Stomach (tissue), 9 donors: Measurements from ENCODE around the gene PDHX. TPM values are rescaled to one million over a fixed set of nuclear protein-coding genes. Genes with fewer than 3 reads are reported as not detected.
A peak's percentile ranks its signal among the peaks of the same experiment; 100 is the strongest.

ENCODE experiments used
- DNase-seq, 2 donors: peaks; one replicate each; pipeline versions ENCODE4 v3.0.0 to v3.0.0-alpha.2; 2013 to 2019
- H3K27ac ChIP-seq, 5 donors: fragments of 200-600 bp in 4 of 5; sonication (generic) in 4 of 5; one replicate each; pipeline ENCODE4 v1.5.1; 2013 to 2019; ENCODE audit warnings: mild to moderate bottlenecking in 1 of 5, moderate library complexity in 1 of 5
- H3K27me3 ChIP-seq, 3 donors: fragments of 200-600 bp; sonication (generic); one replicate each; pipeline ENCODE4 v1.5.1; 2017 to 2019; ENCODE audit warnings: mixed run types in 1 of 3
- H3K36me3 ChIP-seq, 4 donors: fragments of 200-600 bp; sonication (generic); 1 replicate in 3 of 4; 2 replicates in 1 of 4; pipeline ENCODE4 v1.5.1; 2016 to 2019
- H3K4me1 ChIP-seq, 4 donors: fragments of 200-600 bp; sonication (generic); one replicate each; pipeline ENCODE4 v1.5.1; 2016 to 2019
- H3K4me3 ChIP-seq, 4 donors: fragments of 200-600 bp; sonication (generic) in 3 of 4; one replicate each; pipeline ENCODE4 v1.5.1; 2016 to 2019; ENCODE audit warnings: mild to moderate bottlenecking in 1 of 4
- H3K9me3 ChIP-seq, 4 donors: fragments of 200-600 bp; sonication (generic); one replicate each; pipeline ENCODE4 v1.5.1; 2016 to 2019
- EP300 ChIP-seq: sonication (generic); formaldehyde crosslinking; IDR thresholded peaks from one replicate; pipeline ENCODE4 v1.6.1; 2017; ENCODE audit warnings: antibody characterized with exemption
- POLR2A ChIP-seq, 4 donors: fragments of 450-650 bp; IDR thresholded peaks; one replicate each; pipeline ENCODE4 v1.6.1; 2016; ENCODE audit warnings: antibody characterized with exemption in 4 of 4, control low read depth in 2 of 4, mild to moderate bottlenecking in 1 of 4, moderate library complexity in 1 of 4
- POLR2AphosphoS5 ChIP-seq, 3 donors: sonication (generic); formaldehyde crosslinking; IDR thresholded peaks; one replicate each; pipeline ENCODE4 v1.6.1; 2016; ENCODE audit warnings: antibody characterized with exemption in 3 of 3
- WGBS, 5 donors: extraction: QIAGEN DNeasy Blood & Tissue Kit in 3 of 5; methylation state at CpG; one replicate each; pipeline versions ENCODE4 v1.1.5 to v1.1.7; 2013 to 2018; 5-methylcytosine and 5-hydroxymethylcytosine counted together
- intact Hi-C: fragments of 100-400 bp; cut with DNase I; formaldehyde crosslinking; loops from one replicate; pipeline ENCODE4 v1.15.1; 2023; ENCODE audit warnings: low total_unique reads
- polyA plus RNA-seq, 3 donors: library from polyadenylated mRNA; stranded (reverse); fragments of 200-250 nt; gene quantifications; one replicate each; pipeline ENCODE4 v1.2.3, GENCODE V29; 2013
- total RNA-seq, 5 donors: library from RNA; depleted of rRNA; stranded (reverse); fragments of >200 nt; gene quantifications; one replicate each; pipeline versions ENCODE4 v1.1.0 to v1.2.3, GENCODE V29; 2014 to 2016
- TF ChIP-seq, protein P1 (sequence below), 7 experiments: fragments of 450-650 bp in 4 of 7; fragments of 200-600 bp in 3 of 7; sonication (generic) in 3 of 7; IDR thresholded peaks; one replicate each; pipeline ENCODE4 v1.5.1; 2016 to 2019; ENCODE audit warnings: antibody characterized with exemption in 7 of 7, control low read depth in 2 of 7, mild to moderate bottlenecking in 1 of 7
- donor health status: healthy with polysubstance abuse.
- donor health status: Bipolar disorder and iron deficiency.
- donor health status: healthy.

Gene PDHX
- total and polyA plus RNA-seq, 8 donors, result 4.1 to 45.9 (median 23.3) TPM

DNA sequence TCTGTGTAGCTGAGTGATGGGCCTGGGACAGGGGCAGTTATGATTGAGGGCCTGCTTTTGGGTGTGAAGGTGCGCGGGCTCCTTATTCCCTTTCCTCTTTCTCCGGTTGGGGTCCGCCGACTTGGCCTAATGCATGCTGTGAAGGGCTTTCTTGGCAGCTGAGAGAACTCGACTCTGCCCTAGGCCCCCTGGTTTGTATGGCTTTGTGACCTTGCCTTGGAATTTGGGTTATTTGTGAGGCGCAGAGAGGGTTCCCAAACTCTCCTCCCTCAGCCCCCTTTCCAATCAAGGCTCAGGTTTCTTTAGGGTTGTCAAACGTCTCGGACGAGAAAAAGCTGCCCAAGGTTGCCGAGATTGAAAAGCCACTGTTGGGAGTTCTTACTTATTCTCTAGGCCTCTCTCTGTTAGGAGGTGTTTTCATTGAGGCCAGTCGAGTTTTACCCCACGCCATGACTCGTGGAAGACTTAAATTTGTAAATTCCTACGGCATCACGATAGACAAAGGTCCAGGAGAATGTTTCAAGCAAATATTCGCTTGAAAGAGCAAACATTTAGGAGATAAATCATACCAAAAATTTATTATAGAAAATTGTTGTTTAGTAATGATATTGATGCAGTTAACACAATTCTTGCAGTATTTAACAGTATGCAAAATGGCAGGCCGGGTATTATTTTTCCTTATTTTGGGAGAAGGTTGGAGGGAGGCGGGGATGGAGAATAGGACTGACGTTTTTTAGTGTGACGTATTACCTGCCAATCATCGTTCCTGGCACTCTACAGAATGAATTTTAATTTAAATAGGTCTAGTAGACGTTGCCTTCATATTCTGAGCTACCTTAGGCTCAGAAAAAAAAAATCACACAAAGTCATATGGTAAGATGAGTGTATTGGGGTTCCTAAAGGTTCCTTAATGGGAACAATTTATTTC, 689 bp downstream of the PDHX start:
- WGBS, 5 donors, result 7 to 18% (median 12%) methylated on average over 23 of the region's 23 CpGs
- TF ChIP-seq, protein P1, sequence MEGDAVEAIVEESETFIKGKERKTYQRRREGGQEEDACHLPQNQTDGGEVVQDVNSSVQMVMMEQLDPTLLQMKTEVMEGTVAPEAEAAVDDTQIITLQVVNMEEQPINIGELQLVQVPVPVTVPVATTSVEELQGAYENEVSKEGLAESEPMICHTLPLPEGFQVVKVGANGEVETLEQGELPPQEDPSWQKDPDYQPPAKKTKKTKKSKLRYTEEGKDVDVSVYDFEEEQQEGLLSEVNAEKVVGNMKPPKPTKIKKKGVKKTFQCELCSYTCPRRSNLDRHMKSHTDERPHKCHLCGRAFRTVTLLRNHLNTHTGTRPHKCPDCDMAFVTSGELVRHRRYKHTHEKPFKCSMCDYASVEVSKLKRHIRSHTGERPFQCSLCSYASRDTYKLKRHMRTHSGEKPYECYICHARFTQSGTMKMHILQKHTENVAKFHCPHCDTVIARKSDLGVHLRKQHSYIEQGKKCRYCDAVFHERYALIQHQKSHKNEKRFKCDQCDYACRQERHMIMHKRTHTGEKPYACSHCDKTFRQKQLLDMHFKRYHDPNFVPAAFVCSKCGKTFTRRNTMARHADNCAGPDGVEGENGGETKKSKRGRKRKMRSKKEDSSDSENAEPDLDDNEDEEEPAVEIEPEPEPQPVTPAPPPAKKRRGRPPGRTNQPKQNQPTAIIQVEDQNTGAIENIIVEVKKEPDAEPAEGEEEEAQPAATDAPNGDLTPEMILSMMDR (IDR thresholded peaks at IDR 0.05), result no peak
- no peak for TF ChIP-seq POLR2AphosphoS5 (IDR thresholded peaks at IDR 0.05)
- TF ChIP-seq POLR2A (IDR thresholded peaks at IDR 0.05), result no peak
- no peak for TF ChIP-seq EP300
- Histone ChIP-seq H3K4me3 (peak overlapping the region; percentile 80 to 86 (median 82)), H3K9me3 (no peaks in the 10 kb centered on the region), H3K27me3 (no peaks in the 10 kb centered on the region), H3K27ac (peak overlapping the region; percentile 92 to 98 (median 96)), H3K36me3 (peaks cover 0 to 14% (median 9%) of the 10 kb centered on the region in 4 donors), H3K4me1 (peaks cover 15 to 66% (median 39%) of the 10 kb centered on the region in 4 donors)
- DNase-seq, result peak in 1 of 2 donors; percentile 61
- intact Hi-C loops, result no loop called here

- Histone ChIP-seq H3K4me1 (peaks cover 31 to 81% (median 51%) of the 10 kb centered on the region in 4 donors), H3K27ac (no peak overlapping the region), H3K36me3 (peaks cover 0 to 7% (median 3%) of the 10 kb centered on the region in 4 donors), H3K27me3 (no peaks in the 10 kb centered on the region), H3K4me3 (no peak overlapping the region), H3K9me3 (no peaks in the 10 kb centered on the region)
- no peak for DNase-seq
- WGBS, 5 donors, result 92 to 96% (median 95%) methylated on average over 4 of the region's 4 CpGs
- intact Hi-C loops, result no loop called here
- TF ChIP-seq, protein P1 (IDR thresholded peaks at IDR 0.05), result no peak
- TF ChIP-seq EP300 (no peak), POLR2A (IDR thresholded peaks at IDR 0.05) (no peak), POLR2AphosphoS5 (IDR thresholded peaks at IDR 0.05) (no peak)
Measured at GRCh38 chr11:34921156-34921555, 4.7 kb downstream of the PDHX start.

DNA sequence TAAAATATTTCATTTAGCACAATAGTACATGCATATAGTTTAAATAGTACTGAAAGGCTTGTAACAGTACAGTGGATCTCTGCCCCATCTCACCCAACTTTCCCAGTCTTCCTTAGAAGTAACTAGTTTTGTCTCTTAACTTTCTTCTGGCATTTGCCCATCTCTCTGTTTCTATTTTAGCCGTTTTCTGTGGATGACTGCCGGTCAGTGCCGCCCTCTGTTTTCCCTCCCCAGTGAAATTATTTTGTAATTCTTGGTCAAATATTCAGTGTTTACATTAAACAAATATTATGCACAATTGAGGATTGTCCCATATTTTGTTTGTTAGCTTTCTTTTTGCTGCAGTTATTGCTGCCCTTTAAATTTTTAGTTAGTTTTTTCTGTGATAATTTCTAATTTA, 8.3 kb downstream of the PDHX start:
- Histone ChIP-seq H3K4me1 (peaks cover 20 to 90% (median 61%) of the 10 kb centered on the region in 4 donors), H3K36me3 (peaks cover 0 to 7% (median 3%) of the 10 kb centered on the region in 4 donors), H3K27ac (peak overlapping the region in 3 of 5 donors; percentile 6 to 53 (median 53)), H3K4me3 (no peak overlapping the region), H3K27me3 (no peaks in the 10 kb centered on the region), H3K9me3 (no peaks in the 10 kb centered on the region)
- DNase-seq, result no peak
- WGBS, 5 donors, result 13 to 40% (median 25%) methylated on average over 3 of the region's 3 CpGs
- no peak for TF ChIP-seq POLR2A (IDR thresholded peaks at IDR 0.05)
- intact Hi-C loops, result loop anchor here (5.0 kb wide), 1 partner anchor 468 kb away; no protein-coding TSS in a partner anchor

GRCh38 chr11:34926101-34926830, 9.8 kb downstream of the PDHX start:
- Histone ChIP-seq H3K4me3 (no peak overlapping the region), H3K27me3 (no peaks in the 10 kb centered on the region), H3K9me3 (no peaks in the 10 kb centered on the region), H3K4me1 (peaks cover 30 to 91% (median 66%) of the 10 kb centered on the region in 4 donors), H3K27ac (no peak overlapping the region), H3K36me3 (no peaks in the 10 kb centered on the region)
- TF ChIP-seq EP300 (no peak), POLR2A (IDR thresholded peaks at IDR 0.05) (no peak)
- TF ChIP-seq, protein P1 (IDR thresholded peaks at IDR 0.05), result peak in 5 of 7 experiments; percentile 39 to 77 (median 64)
- intact Hi-C loops, result loop anchor here (5.0 kb wide), 1 partner anchor 466 kb away; no protein-coding TSS in a partner anchor
- peak in 1 of 2 donors; percentile 79 for DNase-seq
- WGBS, 5 donors, result 1 to 6% (median 2%) methylated on average over 2 of the region's 2 CpGs
